HepG2 (cell line): Measurements from ENCODE around the gene C9orf50. TPM values are rescaled to one million over a fixed set of nuclear protein-coding genes. Genes with fewer than 3 reads are reported as not detected.
A peak's percentile ranks its signal among the peaks of the same experiment; 100 is the strongest.

ENCODE experiments used
- GABPB1 ChIP-seq: IDR thresholded peaks from 2 replicates; pipeline ENCODE4 v1.6.1; 2016; ENCODE audit warnings: mild to moderate bottlenecking, missing genetic modification reagents, moderate library complexity, missing compliant biosample characterization
- HMGXB3 ChIP-seq: sonication (generic); formaldehyde crosslinking; IDR thresholded peaks from 2 replicates; pipeline ENCODE4 v1.4.0; 2020; ENCODE audit warnings: missing genetic modification reagents, borderline replicate concordance
- HNRNPLL ChIP-seq: fragments of 200-400 bp; formaldehyde crosslinking; IDR thresholded peaks from 2 replicates; pipeline ENCODE4 v1.6.1; 2017; ENCODE audit warnings: mild to moderate bottlenecking, low read depth, low read length; ENCODE audit not compliant: poor library complexity, severe bottlenecking
- KDM2A ChIP-seq: sonication (generic); formaldehyde crosslinking; IDR thresholded peaks from 2 replicates; pipeline ENCODE4 v1.4.0; 2020; ENCODE audit warnings: low read depth, missing genetic modification reagents, borderline replicate concordance
- KMT2A ChIP-seq: sonication (generic); formaldehyde crosslinking; IDR thresholded peaks from 2 replicates; pipeline ENCODE4 v1.4.0; 2020; ENCODE audit warnings: missing genetic modification reagents
- PPARG ChIP-seq: conservative IDR thresholded peaks from 2 replicates; pipeline ENCODE4 v1.6.1; 2016; ENCODE audit warnings: missing biosample characterization, missing genetic modification reagents
- RARA ChIP-seq: IDR thresholded peaks from 2 replicates; pipeline ENCODE4 v1.6.1; 2016; ENCODE audit warnings: missing genetic modification reagents, missing compliant biosample characterization
- RBFOX2 ChIP-seq: fragments of 200-400 bp; formaldehyde crosslinking; IDR thresholded peaks from 2 replicates; pipeline ENCODE4 v1.6.1; 2017; ENCODE audit warnings: low read depth, mild to moderate bottlenecking, low read length
- SIN3A ChIP-seq: IDR thresholded peaks from 2 replicates; pipeline ENCODE4 v1.6.1; 2011; ENCODE audit warnings: low read depth, mild to moderate bottlenecking, control low read depth, low read length, borderline replicate concordance
- SIX1 ChIP-seq: sonication (generic); formaldehyde crosslinking; IDR thresholded peaks from 2 replicates; pipeline ENCODE4 v1.4.0; 2020; ENCODE audit warnings: missing genetic modification reagents, borderline replicate concordance
- TIGD3 ChIP-seq: sonication (generic); formaldehyde crosslinking; IDR thresholded peaks from 2 replicates; pipeline ENCODE4 v1.5.1; 2020; ENCODE audit warnings: mild to moderate bottlenecking, missing genetic modification reagents, borderline replicate concordance
- ZBTB7B ChIP-seq: sonication (generic); formaldehyde crosslinking; IDR thresholded peaks from 2 replicates; pipeline ENCODE4 v1.4.0; 2020; ENCODE audit warnings: missing genetic modification reagents
- ZFAT ChIP-seq: sonication (generic); formaldehyde crosslinking; conservative IDR thresholded peaks from 2 replicates; pipeline ENCODE4 v1.8.1; 2023; ENCODE audit warnings: missing genetic modification reagents, inconsistent platforms
- ZFX ChIP-seq: sonication (generic); formaldehyde crosslinking; IDR thresholded peaks from 2 replicates; pipeline ENCODE4 v1.4.0; 2020; ENCODE audit warnings: mild to moderate bottlenecking, low read depth, missing genetic modification reagents, moderate library complexity
- ZNF580 ChIP-seq: IDR thresholded peaks from 2 replicates; pipeline ENCODE4 v1.6.1; 2016; ENCODE audit warnings: low read depth, borderline replicate concordance
- polyA plus RNA-seq, 8 experiments: library from polyadenylated mRNA; depleted of rRNA in 3 of 8; stranded (reverse) in 7 of 8; unstranded in 1 of 8; fragments of >200 nt; fragmentation: Illumina TruSeq in 4 of 8; extraction: Trizol in 4 of 8; gene quantifications; 2 replicates each; pipeline versions ENCODE4 v1.2.1 to v1.2.3, GENCODE V29; 2011 to 2016; ENCODE audit warnings: low read depth in 4 of 8, missing spikeins in 1 of 8, mixed read lengths in 1 of 8; ENCODE audit not compliant: insufficient read depth in 1 of 8
- total RNA-seq, 5 experiments: library from RNA; depleted of rRNA; stranded (reverse); fragments of >200 nt; fragmentation: Illumina TruSeq; extraction: Trizol; gene quantifications; 2 replicates each; pipeline ENCODE4 v1.2.3, GENCODE V29; 2016; ENCODE audit warnings: low read depth in 1 of 5
- TF ChIP-seq, protein P1 (sequence below): sonication (generic); formaldehyde crosslinking; IDR thresholded peaks from 2 replicates; pipeline ENCODE4 v1.8.1; 2022; ENCODE audit warnings: mild to moderate bottlenecking, missing genetic modification reagents
- TF ChIP-seq, protein P2 (sequence below): sonication (generic); formaldehyde crosslinking; IDR thresholded peaks from 2 replicates; pipeline ENCODE4 v1.5.1; 2020; ENCODE audit warnings: mild to moderate bottlenecking, missing genetic modification reagents, moderate library complexity

Gene C9orf50
- total and polyA plus RNA-seq, 2 of the 13 experiments (the other 11 are each of a cell fraction or from before 2014, with no cell fraction given), result not detected

DNA sequence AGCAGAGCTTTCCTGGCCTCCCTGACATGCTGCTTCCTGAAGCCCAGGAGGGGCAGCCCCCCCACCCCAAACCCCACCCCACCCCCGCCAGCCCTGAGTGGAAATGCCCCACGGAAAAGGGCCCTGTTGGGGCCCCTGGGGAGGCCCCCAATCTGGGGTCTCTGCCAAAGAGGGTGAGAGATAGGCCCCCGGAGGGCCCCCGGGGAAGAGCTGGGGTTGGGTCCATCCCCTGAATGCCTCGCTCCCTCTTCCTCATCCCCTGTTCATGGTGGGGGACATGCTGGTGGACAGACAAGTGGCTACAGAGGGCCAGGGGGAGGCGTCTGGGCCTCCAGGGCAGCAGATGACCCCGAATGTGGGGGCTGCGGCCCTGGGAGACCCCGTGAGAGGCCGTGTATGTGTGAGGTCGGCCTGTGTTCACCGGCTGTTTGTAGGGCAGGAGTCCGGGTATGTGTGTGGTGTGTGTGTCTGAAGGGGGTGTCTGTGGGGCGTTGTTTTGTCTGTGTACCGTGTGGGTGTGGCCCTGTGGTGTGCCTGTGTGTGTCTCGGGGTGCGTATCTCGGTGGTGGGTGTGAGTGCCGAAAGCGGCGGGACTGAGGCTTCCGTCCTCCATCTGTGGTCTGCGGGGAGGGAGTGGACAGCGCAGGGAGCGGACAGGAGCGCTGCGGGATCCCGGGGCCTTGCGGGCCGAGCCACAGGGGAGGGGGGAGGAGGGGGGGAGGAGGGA is 11.3 kb downstream of the C9orf50 start (continued):
- TF ChIP-seq, protein P1, sequence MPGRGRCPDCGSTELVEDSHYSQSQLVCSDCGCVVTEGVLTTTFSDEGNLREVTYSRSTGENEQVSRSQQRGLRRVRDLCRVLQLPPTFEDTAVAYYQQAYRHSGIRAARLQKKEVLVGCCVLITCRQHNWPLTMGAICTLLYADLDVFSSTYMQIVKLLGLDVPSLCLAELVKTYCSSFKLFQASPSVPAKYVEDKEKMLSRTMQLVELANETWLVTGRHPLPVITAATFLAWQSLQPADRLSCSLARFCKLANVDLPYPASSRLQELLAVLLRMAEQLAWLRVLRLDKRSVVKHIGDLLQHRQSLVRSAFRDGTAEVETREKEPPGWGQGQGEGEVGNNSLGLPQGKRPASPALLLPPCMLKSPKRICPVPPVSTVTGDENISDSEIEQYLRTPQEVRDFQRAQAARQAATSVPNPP (CRISPR knock-in tag), result no peak
- TF ChIP-seq GABPB1 (CRISPR knock-in tag), result 0 out of 2 replicates have a peak, but pooled peaks have one; percentile 21
- peak; percentile 66 for TF ChIP-seq HNRNPLL
- no peak for TF ChIP-seq ZFAT (CRISPR knock-in tag)
- TF ChIP-seq TIGD3, result no peak
- TF ChIP-seq KMT2A, result 0 out of 2 replicates have a peak, but pooled peaks have one; percentile 2
- TF ChIP-seq ZNF580 (CRISPR knock-in tag), result 0 out of 2 replicates have a peak, but pooled peaks have one; percentile 35
- peak; percentile 24; the same call in 1 of the 2 replicates for TF ChIP-seq ZFX (CRISPR knock-in tag)
- TF ChIP-seq HMGXB3 (CRISPR knock-in tag), result 0 out of 2 replicates have a peak, but pooled peaks have one; percentile 10
- no peak for TF ChIP-seq SIN3A
- TF ChIP-seq, protein P2, sequence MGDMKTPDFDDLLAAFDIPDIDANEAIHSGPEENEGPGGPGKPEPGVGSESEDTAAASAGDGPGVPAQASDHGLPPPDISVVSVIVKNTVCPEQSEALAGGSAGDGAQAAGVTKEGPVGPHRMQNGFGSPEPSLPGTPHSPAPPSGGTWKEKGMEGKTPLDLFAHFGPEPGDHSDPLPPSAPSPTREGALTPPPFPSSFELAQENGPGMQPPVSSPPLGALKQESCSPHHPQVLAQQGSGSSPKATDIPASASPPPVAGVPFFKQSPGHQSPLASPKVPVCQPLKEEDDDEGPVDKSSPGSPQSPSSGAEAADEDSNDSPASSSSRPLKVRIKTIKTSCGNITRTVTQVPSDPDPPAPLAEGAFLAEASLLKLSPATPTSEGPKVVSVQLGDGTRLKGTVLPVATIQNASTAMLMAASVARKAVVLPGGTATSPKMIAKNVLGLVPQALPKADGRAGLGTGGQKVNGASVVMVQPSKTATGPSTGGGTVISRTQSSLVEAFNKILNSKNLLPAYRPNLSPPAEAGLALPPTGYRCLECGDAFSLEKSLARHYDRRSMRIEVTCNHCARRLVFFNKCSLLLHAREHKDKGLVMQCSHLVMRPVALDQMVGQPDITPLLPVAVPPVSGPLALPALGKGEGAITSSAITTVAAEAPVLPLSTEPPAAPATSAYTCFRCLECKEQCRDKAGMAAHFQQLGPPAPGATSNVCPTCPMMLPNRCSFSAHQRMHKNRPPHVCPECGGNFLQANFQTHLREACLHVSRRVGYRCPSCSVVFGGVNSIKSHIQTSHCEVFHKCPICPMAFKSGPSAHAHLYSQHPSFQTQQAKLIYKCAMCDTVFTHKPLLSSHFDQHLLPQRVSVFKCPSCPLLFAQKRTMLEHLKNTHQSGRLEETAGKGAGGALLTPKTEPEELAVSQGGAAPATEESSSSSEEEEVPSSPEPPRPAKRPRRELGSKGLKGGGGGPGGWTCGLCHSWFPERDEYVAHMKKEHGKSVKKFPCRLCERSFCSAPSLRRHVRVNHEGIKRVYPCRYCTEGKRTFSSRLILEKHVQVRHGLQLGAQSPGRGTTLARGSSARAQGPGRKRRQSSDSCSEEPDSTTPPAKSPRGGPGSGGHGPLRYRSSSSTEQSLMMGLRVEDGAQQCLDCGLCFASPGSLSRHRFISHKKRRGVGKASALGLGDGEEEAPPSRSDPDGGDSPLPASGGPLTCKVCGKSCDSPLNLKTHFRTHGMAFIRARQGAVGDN (CRISPR knock-in tag), result peak; percentile 35
- TF ChIP-seq ZBTB7B (CRISPR knock-in tag), result peak; percentile 45; the same call in 1 of the 2 replicates
- TF ChIP-seq PPARG (CRISPR knock-in tag), result no peak
- TF ChIP-seq RARA (CRISPR knock-in tag), result 0 out of 2 replicates have a peak, but pooled peaks have one; percentile 31
- TF ChIP-seq KDM2A, result peak; percentile 4; the same call in 1 of the 2 replicates
- no peak for TF ChIP-seq SIX1 (CRISPR knock-in tag)
- 0 out of 2 replicates have a peak, but pooled peaks have one; percentile 54 for TF ChIP-seq RBFOX2
